Left ventricle myocardium superior (tissue), 1 donor: ENCODE data around the gene VMO1. TPM values are rescaled to one million over a fixed set of nuclear protein-coding genes. Genes with fewer than 3 reads are reported as not detected.
A peak's percentile ranks its signal among the peaks of the same experiment; 100 is the strongest.
"Not testable (repeated sequence)": the region's sequence is repeated elsewhere in the genome, so short reads cannot be mapped to it uniquely, and the experiment has no call there.

ENCODE experiments used
- ATAC-seq: fragments of 200-7000 bp; cut with Tn5 transposase; one replicate; pipeline ENCODE4 v1.9.1; 2020; ENCODE audit warnings: mild to moderate bottlenecking, moderate library complexity
- DNase-seq: peaks from one replicate; pipeline ENCODE4 v3.0.0-alpha.2; 2020
- intact Hi-C: fragments of 100-400 bp; cut with micrococcal nuclease; formaldehyde crosslinking; loops from one replicate; pipeline ENCODE4 v1.11.0; 2022
- long read RNA-seq: library from polyadenylated mRNA; unstranded; transcript quantifications from one replicate; pipeline ENCODE4 v2.0.0, GENCODE V29; 2021
- total RNA-seq: library from RNA; stranded (reverse); fragmentation: NEBNext Ultra II Directional; extraction: Animal tissue kit (Norgen Biotek cat#: 25700); gene quantifications from one replicate; pipeline ENCODE4 v1.2.1, GENCODE V29; 2021
- donor health status: DM: no; HTN: yes; CAD: no; lungs with severe emphysema.

Gene VMO1
- 0.69 TPM for total RNA-seq
- long read RNA-seq, partial matches to known transcripts: 0 of 2 reads
- long read RNA-seq, other reads (novel, unspliced or antisense): 1 of 2 reads

GRCh38 chr17:4786106-4786511 lies at the start of gene VMO1:
Gene VMO1, minus strand, starts transcription at chr17:4786364. Its CDS starts 12 bp downstream, at chr17:4786352.
- intact Hi-C loops: no loop called here
- DNase-seq (peak; percentile 50), ATAC-seq (no peak)

GRCh38 chr17:4834681-4835020 lies 48.5 kb upstream of the VMO1 start:
- no peak for DNase-seq
- intact Hi-C loops: no loop called here
- no peak for ATAC-seq

GRCh38 chr17:4833941-4834680 lies 47.9 kb upstream of the VMO1 start:
- no peak for ATAC-seq
- intact Hi-C loops: no loop called here

GRCh38 chr17:4833178-4833940 lies 47.2 kb upstream of the VMO1 start, which contains the start of gene MINK1:
Gene MINK1, plus strand, starts transcription at chr17:4833340. Its CDS starts 244 bp downstream, at chr17:4833584.
- ATAC-seq: peak; percentile 96
- intact Hi-C loops: no loop called here

More at GRCh38 chr17:4833941-4834680, 47.9 kb upstream of the VMO1 start:
- peak; percentile 37 for DNase-seq

GRCh38 chr17:4832829-4833177 lies 46.6 kb upstream of the VMO1 start:
- peak; percentile 6 for ATAC-seq
- DNase-seq, intact Hi-C loops: not testable (repeated sequence)

More at GRCh38 chr17:4833178-4833940, 47.2 kb upstream of the VMO1 start, which contains the start of gene MINK1:
- peak; percentile 95 for DNase-seq

- ATAC-seq (no peak), DNase-seq (no peak)
- intact Hi-C loops: no loop called here
Measured at GRCh38 chr17:4827399-4827798, 41.2 kb upstream of the VMO1 start.

- DNase-seq (no peak), ATAC-seq (no peak)
- intact Hi-C loops: no loop called here
Measured at GRCh38 chr17:4823373-4824089, 37.4 kb upstream of the VMO1 start.

GRCh38 chr17:4822835-4823234 lies 36.7 kb upstream of the VMO1 start:
- intact Hi-C loops: no loop called here
- no peak for DNase-seq
- ATAC-seq: no peak

GRCh38 chr17:4818276-4818675 lies 32.1 kb upstream of the VMO1 start:
- ATAC-seq (no peak), DNase-seq (no peak)
- intact Hi-C loops: no loop called here

GRCh38 chr17:4816826-4817225 lies 30.7 kb upstream of the VMO1 start:
- ATAC-seq (no peak), DNase-seq (no peak)
- intact Hi-C loops: no loop called here

GRCh38 chr17:4815043-4815675 lies 29.0 kb upstream of the VMO1 start:
- intact Hi-C loops: no loop called here
- no peak for DNase-seq
- ATAC-seq: no peak

- intact Hi-C loops: no loop called here
- DNase-seq: no peak
- ATAC-seq: peak; percentile 69
Measured at GRCh38 chr17:4812690-4813089, 26.5 kb upstream of the VMO1 start.

- intact Hi-C loops: no loop called here
- DNase-seq: no peak
- ATAC-seq: no peak
Measured at GRCh38 chr17:4811471-4811870, 25.3 kb upstream of the VMO1 start.

GRCh38 chr17:4810696-4811290 lies 24.6 kb upstream of the VMO1 start:
- intact Hi-C loops: no loop called here
- DNase-seq (peak; percentile 58), ATAC-seq (no peak)

GRCh38 chr17:4808378-4808767 lies 22.2 kb upstream of the VMO1 start:
- peak; percentile 85 for DNase-seq
- intact Hi-C loops: no loop called here
- ATAC-seq: peak; percentile 50

- peak; percentile 33 for DNase-seq
- ATAC-seq: peak; percentile 22
- intact Hi-C loops: no loop called here
Measured at GRCh38 chr17:4807605-4808377, 21.6 kb upstream of the VMO1 start.

GRCh38 chr17:4806777-4807604 lies 20.8 kb upstream of the VMO1 start, which contains the start of gene PLD2:
Gene PLD2, plus strand, starts transcription at chr17:4807152. Its CDS starts 621 bp downstream, at chr17:4807773.
- intact Hi-C loops: no loop called here

More at GRCh38 chr17:4806777-4807604, 20.8 kb upstream of the VMO1 start, which contains the start of gene PLD2:
- DNase-seq: peak; percentile 95
- ATAC-seq: peak; percentile 98
